ENCODE measurements around the gene UBAC1. TPM values are rescaled to one million over a fixed set of nuclear protein-coding genes. Genes with fewer than 3 reads are reported as not detected.

The UBAC1 gene
- total and polyA plus RNA-seq, 9 of the 15 experiments (the other 6 are each of a cell fraction or from before 2014, with no cell fraction given), result 94.0 to 399 (median 228) TPM

GRCh38 chr9:135907006-135907430 lies 54.2 kb downstream of the UBAC1 start (continued):
- no peak for TF ChIP-seq MYC (IDR thresholded peaks at IDR 0.05; ENCODE audit: low read depth, low read length)
- no peak for TF ChIP-seq MYC (CRISPR knock-in tag; IDR thresholded peaks at IDR 0.05; ENCODE audit: borderline replicate concordance, low read depth)
- peak; percentile 27; the same call in 1 of the 2 replicates for TF ChIP-seq POLR2AphosphoS5 (IDR thresholded peaks at IDR 0.05; ENCODE audit: control insufficient read depth, insufficient read depth, low read depth, low read length)
- TF ChIP-seq MBD1 (CRISPR knock-in tag; IDR thresholded peaks at IDR 0.05), result no peak
- no peak for TF ChIP-seq CTBP1 (IDR thresholded peaks at IDR 0.05; ENCODE audit: borderline replicate concordance)
- TF ChIP-seq SNRNP70 (optimal IDR thresholded peaks at IDR 0.05; ENCODE audit: low read depth, low read length), result no peak
- 0 out of 4 replicates have a peak, but pooled peaks have one; percentile 7 to 32 for TF ChIP-seq UBTF (IDR thresholded peaks at IDR 0.05; ENCODE audit: borderline replicate concordance in 1 of 2, low read depth in 2 of 2, low read length in 2 of 2)
- peak; percentile 38 for TF ChIP-seq RBBP5 (IDR thresholded peaks at IDR 0.05; ENCODE audit: borderline replicate concordance, insufficient read depth, low read length, poor library complexity, severe bottlenecking)
- no peak for TF ChIP-seq RFX5 (IDR thresholded peaks at IDR 0.05; ENCODE audit: low read depth, low read length)
- no peak for TF ChIP-seq PRMT5 (CRISPR knock-in tag; IDR thresholded peaks at IDR 0.05)
- TF ChIP-seq ZBTB7A (IDR thresholded peaks at IDR 0.05; ENCODE audit: borderline replicate concordance, control insufficient read depth, low read depth, low read length), result peak; percentile 90
- TF ChIP-seq CREBBP (IDR thresholded peaks at IDR 0.05; ENCODE audit: low read depth, low read length), result no peak
- no peak for TF ChIP-seq JUN (IDR thresholded peaks at IDR 0.05; ENCODE audit: borderline replicate concordance, low read depth, low read length)
- TF ChIP-seq JUN (CRISPR knock-in tag; IDR thresholded peaks at IDR 0.05; ENCODE audit: borderline replicate concordance), result no peak
- TF ChIP-seq NCOA6 (IDR thresholded peaks at IDR 0.05), result no peak
- TF ChIP-seq PBX2 (CRISPR knock-in tag; IDR thresholded peaks at IDR 0.05; ENCODE audit: low read depth), result no peak
- no peak for TF ChIP-seq PBX2 (tag; conservative IDR thresholded peaks at IDR 0.05; ENCODE audit: low read depth)
- no peak for TF ChIP-seq SMC3 (conservative IDR thresholded peaks at IDR 0.05; ENCODE audit: insufficient read depth, low read depth, low read length)
- TF ChIP-seq MCM7 (IDR thresholded peaks at IDR 0.05), result no peak
- no peak for TF ChIP-seq NELFE (IDR thresholded peaks at IDR 0.05; ENCODE audit: insufficient read depth, insufficient read length)
- no peak for TF ChIP-seq MAZ (CRISPR knock-in tag; conservative IDR thresholded peaks at IDR 0.05 in 1 of 2, IDR thresholded peaks at IDR 0.05 in 1 of 2)
- no peak for TF ChIP-seq SRF (CRISPR knock-in tag; IDR thresholded peaks at IDR 0.05)
- no peak for TF ChIP-seq U2AF1 (optimal IDR thresholded peaks at IDR 0.05; ENCODE audit: low read depth, low read length)
